Endometrium (tissue), 2 donors: Measurements from ENCODE around the gene ZNF628.

ENCODE experiments used
- FAIRE-seq: peaks from 2 replicates; lab custom pipeline; 2012; peaks lifted over from hg19 to GRCh38; lab: Jason Lieb, UNC
- donor health status: control.
- donor health status: control.

The ZNF628 gene

DNA sequence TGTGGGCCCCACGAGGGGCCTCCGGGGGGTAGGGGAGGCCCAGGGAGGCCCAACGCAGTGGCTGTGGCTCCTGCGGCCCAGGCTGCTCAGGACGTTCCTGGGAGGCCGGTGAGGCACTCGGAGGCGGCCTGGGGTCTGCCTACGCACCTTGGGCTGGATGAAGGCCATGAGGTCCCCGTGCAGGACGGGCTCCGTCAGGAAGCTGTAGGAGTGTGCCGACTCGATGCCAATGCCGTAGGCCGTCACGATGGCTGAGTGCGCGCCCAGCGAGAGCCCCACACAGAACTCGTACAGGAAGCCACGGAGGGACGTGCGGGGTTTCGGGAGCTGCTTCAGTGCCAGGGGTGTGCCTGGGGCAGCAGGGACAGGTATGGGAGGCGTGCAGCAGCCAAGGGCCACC, 54.6 kb downstream of the ZNF628 start:
- FAIRE-seq, result no peak
